ENCODE data around the gene LRP10. TPM values are rescaled to one million over a fixed set of nuclear protein-coding genes. Genes with fewer than 3 reads are reported as not detected.

The LRP10 gene
- total RNA-seq, 1 donor from 2014 or later, result 83.3 TPM

DNA sequence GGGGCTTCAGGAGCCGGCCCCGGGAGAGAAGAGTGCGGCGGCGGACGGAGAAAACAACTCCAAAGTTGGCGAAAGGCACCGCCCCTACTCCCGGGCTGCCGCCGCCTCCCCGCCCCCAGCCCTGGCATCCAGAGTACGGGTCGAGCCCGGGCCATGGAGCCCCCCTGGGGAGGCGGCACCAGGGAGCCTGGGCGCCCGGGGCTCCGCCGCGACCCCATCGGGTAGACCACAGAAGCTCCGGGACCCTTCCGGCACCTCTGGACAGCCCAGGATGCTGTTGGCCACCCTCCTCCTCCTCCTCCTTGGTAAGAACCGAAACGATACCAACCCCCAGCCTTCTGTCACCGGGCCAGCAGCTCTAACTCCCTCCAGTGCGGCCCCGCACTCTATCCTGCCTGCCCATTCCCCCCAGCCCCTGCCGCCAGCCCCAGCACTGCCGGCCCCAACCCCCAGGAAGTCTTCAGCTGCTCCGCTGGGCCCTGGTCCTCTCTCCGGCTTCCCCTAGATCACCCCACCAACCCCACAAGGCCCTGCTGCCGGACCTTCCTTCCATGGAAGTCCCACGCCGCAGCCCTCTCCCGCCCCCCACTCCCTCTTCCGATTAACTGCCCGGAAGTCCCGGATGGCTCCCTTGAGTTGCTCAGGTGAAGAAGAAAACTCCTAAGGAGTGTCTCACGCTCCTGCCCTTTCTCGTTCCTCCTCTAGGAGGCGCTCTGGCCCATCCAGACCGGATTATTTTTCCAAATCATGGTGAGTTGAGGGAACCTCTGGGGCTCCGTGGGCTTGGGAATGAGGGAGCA is 693 bp downstream of the LRP10 start:
- POLR2A ChIA-PET, result interaction anchor here (0.5 to 4.7 kb wide), 26 partner anchors 8 to 1263 kb away, joined by 3 to 140 read pairs (median 6); partner anchors contain the start of genes ACIN1, C14orf119, DAD1 and MRPL52
- H3K36me3 Mint-ChIP-seq (ENCODE audit: low read depth), result peaks cover 45% of the 10 kb centered on the region

DNA sequence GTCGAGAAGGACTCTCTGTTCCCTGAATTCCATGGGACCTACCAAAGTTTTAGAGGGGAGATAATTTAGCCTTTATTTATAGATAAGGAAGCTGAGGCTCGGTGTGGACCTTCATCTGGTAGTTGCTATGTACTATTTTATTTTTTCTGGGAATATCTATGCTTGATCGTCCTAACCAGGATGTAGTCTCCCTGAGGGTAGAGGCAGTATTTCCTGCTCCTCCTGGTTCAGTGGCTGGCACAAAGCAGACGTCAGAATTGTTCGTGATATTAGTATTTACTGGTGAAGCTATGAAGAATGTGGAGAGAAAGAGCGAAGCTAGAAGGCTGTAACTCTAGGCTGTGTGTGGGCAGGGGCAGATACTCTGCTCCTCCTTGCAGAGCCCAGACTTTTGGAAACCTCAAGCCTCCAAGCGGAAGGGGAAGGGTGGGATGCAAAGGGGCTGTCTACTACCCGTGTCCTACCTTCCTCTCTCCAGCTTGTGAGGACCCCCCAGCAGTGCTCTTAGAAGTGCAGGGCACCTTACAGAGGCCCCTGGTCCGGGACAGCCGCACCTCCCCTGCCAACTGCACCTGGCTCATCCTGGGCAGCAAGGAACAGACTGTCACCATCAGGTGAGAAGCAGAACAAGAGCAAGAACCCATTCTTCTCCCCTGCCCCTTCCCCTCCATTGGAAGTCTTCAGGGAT is 1.4 kb downstream of the LRP10 start:
- TF ChIP-seq, protein P1, sequence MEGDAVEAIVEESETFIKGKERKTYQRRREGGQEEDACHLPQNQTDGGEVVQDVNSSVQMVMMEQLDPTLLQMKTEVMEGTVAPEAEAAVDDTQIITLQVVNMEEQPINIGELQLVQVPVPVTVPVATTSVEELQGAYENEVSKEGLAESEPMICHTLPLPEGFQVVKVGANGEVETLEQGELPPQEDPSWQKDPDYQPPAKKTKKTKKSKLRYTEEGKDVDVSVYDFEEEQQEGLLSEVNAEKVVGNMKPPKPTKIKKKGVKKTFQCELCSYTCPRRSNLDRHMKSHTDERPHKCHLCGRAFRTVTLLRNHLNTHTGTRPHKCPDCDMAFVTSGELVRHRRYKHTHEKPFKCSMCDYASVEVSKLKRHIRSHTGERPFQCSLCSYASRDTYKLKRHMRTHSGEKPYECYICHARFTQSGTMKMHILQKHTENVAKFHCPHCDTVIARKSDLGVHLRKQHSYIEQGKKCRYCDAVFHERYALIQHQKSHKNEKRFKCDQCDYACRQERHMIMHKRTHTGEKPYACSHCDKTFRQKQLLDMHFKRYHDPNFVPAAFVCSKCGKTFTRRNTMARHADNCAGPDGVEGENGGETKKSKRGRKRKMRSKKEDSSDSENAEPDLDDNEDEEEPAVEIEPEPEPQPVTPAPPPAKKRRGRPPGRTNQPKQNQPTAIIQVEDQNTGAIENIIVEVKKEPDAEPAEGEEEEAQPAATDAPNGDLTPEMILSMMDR (IDR thresholded peaks at IDR 0.05), result no peak
- Mint-ChIP-seq H3K27me3 (no peaks in the 10 kb centered on the region), H3K4me1 (peaks cover 33% of the 10 kb centered on the region), H3K27ac (peak overlapping the region; percentile 89), H3K4me3 (peak overlapping the region; percentile 89), H3K36me3 (ENCODE audit: low read depth) (peaks cover 53% of the 10 kb centered on the region), H3K9me3 (no peaks in the 10 kb centered on the region)
- POLR2A ChIA-PET, result interaction anchor here (0.5 to 4.7 kb wide), 17 partner anchors 8 to 455 kb away, joined by 3 to 140 read pairs (median 6); partner anchors contain the start of genes ACIN1, C14orf119, DAD1 and MRPL52
- CTCF ChIA-PET, result interaction anchor here (1.0 to 5.1 kb wide), 16 partner anchors 11 to 303 kb away, joined by 3 to 103 read pairs (median 6); partner anchors contain the start of genes AJUBA, HAUS4, OXA1L and PRMT5
- ATAC-seq (ENCODE audit: low read depth) (no peak), DNase-seq (no peak)
- intact Hi-C loops (cut with micrococcal nuclease), result loop anchor here (1.0 to 5.0 kb wide), 5 partner anchors 14 to 184 kb away; partner anchors contain the start of genes CDH24 and HAUS4

More for the DNA sequence above, 693 bp downstream of the LRP10 start:
- ATAC-seq (ENCODE audit: low read depth) (peak; percentile 22), DNase-seq (peak; percentile 69)
- CTCF ChIA-PET, result interaction anchor here (0.9 to 5.1 kb wide), 17 partner anchors 10 to 305 kb away, joined by 3 to 103 read pairs (median 5); partner anchors contain the start of genes AJUBA, OXA1L, RBM23 and REM2
- peaks cover 33% of the 10 kb centered on the region for H3K4me1 Mint-ChIP-seq
- H3K9me3 Mint-ChIP-seq, result no peaks in the 10 kb centered on the region
- TF ChIP-seq, protein P1 (IDR thresholded peaks at IDR 0.05), result no peak
- peak overlapping the region; percentile 89 for H3K4me3 Mint-ChIP-seq
- H3K27me3 Mint-ChIP-seq, result no peaks in the 10 kb centered on the region
- H3K27ac Mint-ChIP-seq, result peak overlapping the region; percentile 92
- intact Hi-C loops (cut with micrococcal nuclease), result loop anchor here (1.0 to 5.0 kb wide), 5 partner anchors 15 to 185 kb away; partner anchors contain the start of genes CDH24 and HAUS4

- CTCF ChIA-PET, result interaction anchor here (5.1 kb wide), 1 partner anchor 25 kb away, joined by 70 read pairs; no protein-coding TSS in a partner anchor
- intact Hi-C loops (cut with micrococcal nuclease), result no loop called here
- H3K4me1 Mint-ChIP-seq, result peaks cover 28% of the 10 kb centered on the region
Measured at GRCh38 chr14:22875003-22875747, 3.6 kb downstream of the LRP10 start.

GRCh38 chr14:22875748-22876319 is 4.3 kb downstream of the LRP10 start:
- no peak for ATAC-seq (ENCODE audit: low read depth)
- ChIA-PET POLR2A (no interaction called here), CTCF (no interaction called here)
- no peaks in the 10 kb centered on the region for H3K9me3 Mint-ChIP-seq
- intact Hi-C loops (cut with micrococcal nuclease), result no loop called here
- no peak overlapping the region for H3K27ac Mint-ChIP-seq
- peaks cover 74% of the 10 kb centered on the region for H3K36me3 Mint-ChIP-seq (ENCODE audit: low read depth)
- H3K4me3 Mint-ChIP-seq, result no peak overlapping the region
- TF ChIP-seq, protein P1 (IDR thresholded peaks at IDR 0.05), result no peak
- H3K27me3 Mint-ChIP-seq, result no peaks in the 10 kb centered on the region
- peaks cover 22% of the 10 kb centered on the region for H3K4me1 Mint-ChIP-seq
- DNase-seq, result no peak

More at GRCh38 chr14:22875003-22875747, 3.6 kb downstream of the LRP10 start:
- Mint-ChIP-seq H3K4me3 (no peak overlapping the region), H3K9me3 (no peaks in the 10 kb centered on the region), H3K27me3 (no peaks in the 10 kb centered on the region), H3K27ac (no peak overlapping the region), H3K36me3 (ENCODE audit: low read depth) (peaks cover 72% of the 10 kb centered on the region)
- TF ChIP-seq, protein P1 (IDR thresholded peaks at IDR 0.05), result no peak
- POLR2A ChIA-PET, result no interaction called here
- DNase-seq (no peak), ATAC-seq (ENCODE audit: low read depth) (no peak)

All from activated B cell treated with CpG ODN at 0.5 μM for 24 hours (primary cell).